BJ (cell line): ENCODE results near the gene JAK1. TPM values are rescaled to one million over a fixed set of nuclear protein-coding genes. Genes with fewer than 3 reads are reported as not detected.

ENCODE experiments used
- CTCF ChIA-PET: fragments of 350-600 bp; formaldehyde crosslinking; extraction: SDS; loops from one replicate; lab custom pipeline; 2021; ENCODE audit warnings: antibody characterized with exemption, inconsistent platforms; lab: Yijun Ruan, JAX
- POLR2A ChIA-PET: fragments of 300-600 bp; sonication (Branson Sonifier 250); formaldehyde crosslinking; extraction: SDS; loops from one replicate; lab custom pipeline; 2021; ENCODE audit warnings: antibody characterized with exemption; lab: Charles Lee
- DNase-seq: peaks from one replicate; pipeline ENCODE4 v3.0.0-alpha.2; 2011; ENCODE audit warnings: low read depth
- H3K27me3 ChIP-seq: 2 replicates; pipeline ENCODE4 v1.6.0; 2011; ENCODE audit warnings: low read length; ENCODE audit not compliant: control insufficient read depth, insufficient read depth
- H3K36me3 ChIP-seq: 2 replicates; pipeline ENCODE4 v1.5.1; 2011; ENCODE audit warnings: low read length; ENCODE audit not compliant: control insufficient read depth, insufficient read depth
- H3K4me3 ChIP-seq: 2 replicates; pipeline ENCODE4 v1.5.1; 2011; ENCODE audit warnings: low read depth, mild to moderate bottlenecking, control low read depth, low read length
- polyA plus RNA-seq: library from polyadenylated mRNA; depleted of rRNA; stranded (reverse); fragments of >200 nt; gene quantifications from 2 replicates; pipeline ENCODE4 v1.2.3, GENCODE V29; 2011
- TF ChIP-seq, protein P1 (sequence below): IDR thresholded peaks from 2 replicates; pipeline ENCODE4 v1.5.1; 2011; ENCODE audit warnings: low read depth, mild to moderate bottlenecking, control low read depth, inconsistent platforms, low read length, moderate library complexity; ENCODE audit not compliant: insufficient read depth

JAK1 gene
- polyA plus RNA-seq, 1 experiment, result 95.0 TPM

DNA sequence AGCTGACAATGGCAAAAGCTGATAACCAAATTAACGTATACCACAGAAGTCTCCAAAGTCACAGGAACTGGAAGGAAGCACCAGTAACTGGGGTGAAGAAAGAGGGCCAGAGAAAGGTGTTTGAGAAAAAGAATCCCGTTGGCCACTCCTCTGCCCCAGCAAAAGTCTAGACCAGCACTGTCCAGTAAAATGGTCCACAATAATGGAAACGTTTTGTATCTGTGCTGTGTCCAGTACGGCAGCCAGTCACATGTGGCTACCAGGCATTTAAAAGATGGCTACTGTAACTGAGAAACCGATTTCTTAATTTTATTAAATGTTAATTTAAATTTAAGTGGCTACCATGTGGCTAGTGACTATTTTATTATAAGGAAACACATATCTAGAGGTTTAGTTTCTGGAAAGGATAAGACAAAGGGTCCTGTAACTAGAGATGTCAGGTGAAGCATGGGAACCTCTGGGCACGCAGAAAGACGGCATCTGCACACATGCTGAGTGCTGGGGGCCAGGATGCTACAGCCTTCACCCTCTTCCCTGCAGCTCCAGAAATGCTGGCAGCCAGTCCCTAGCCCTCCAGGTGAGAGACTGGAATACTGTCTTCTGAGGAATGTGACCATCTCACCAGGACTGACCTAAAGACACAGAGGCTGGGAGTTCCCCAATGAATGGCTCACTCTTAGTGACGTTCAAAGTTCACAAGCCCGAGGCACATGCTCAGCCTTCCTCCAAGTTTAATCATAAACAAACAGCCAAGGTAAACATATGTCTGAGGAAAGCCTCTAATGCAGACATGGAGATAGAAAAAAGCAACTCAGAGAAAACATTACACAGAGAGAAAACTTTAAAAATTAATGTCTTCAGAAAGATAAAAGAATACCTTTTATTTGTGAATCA is 50.7 kb downstream of the JAK1 start:
- ChIA-PET CTCF (no interaction called here), POLR2A (interaction anchor here (0.6 kb wide), 1 partner anchor 66 kb away, joined by 3 read pairs; no protein-coding TSS in a partner anchor)
- no peaks in the 10 kb centered on the region for H3K36me3 ChIP-seq
- no peaks in the 10 kb centered on the region for H3K27me3 ChIP-seq
- TF ChIP-seq, protein P1, sequence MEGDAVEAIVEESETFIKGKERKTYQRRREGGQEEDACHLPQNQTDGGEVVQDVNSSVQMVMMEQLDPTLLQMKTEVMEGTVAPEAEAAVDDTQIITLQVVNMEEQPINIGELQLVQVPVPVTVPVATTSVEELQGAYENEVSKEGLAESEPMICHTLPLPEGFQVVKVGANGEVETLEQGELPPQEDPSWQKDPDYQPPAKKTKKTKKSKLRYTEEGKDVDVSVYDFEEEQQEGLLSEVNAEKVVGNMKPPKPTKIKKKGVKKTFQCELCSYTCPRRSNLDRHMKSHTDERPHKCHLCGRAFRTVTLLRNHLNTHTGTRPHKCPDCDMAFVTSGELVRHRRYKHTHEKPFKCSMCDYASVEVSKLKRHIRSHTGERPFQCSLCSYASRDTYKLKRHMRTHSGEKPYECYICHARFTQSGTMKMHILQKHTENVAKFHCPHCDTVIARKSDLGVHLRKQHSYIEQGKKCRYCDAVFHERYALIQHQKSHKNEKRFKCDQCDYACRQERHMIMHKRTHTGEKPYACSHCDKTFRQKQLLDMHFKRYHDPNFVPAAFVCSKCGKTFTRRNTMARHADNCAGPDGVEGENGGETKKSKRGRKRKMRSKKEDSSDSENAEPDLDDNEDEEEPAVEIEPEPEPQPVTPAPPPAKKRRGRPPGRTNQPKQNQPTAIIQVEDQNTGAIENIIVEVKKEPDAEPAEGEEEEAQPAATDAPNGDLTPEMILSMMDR, result no peak
- DNase-seq, result peak; percentile 26
- H3K4me3 ChIP-seq, result no peak overlapping the region

DNA sequence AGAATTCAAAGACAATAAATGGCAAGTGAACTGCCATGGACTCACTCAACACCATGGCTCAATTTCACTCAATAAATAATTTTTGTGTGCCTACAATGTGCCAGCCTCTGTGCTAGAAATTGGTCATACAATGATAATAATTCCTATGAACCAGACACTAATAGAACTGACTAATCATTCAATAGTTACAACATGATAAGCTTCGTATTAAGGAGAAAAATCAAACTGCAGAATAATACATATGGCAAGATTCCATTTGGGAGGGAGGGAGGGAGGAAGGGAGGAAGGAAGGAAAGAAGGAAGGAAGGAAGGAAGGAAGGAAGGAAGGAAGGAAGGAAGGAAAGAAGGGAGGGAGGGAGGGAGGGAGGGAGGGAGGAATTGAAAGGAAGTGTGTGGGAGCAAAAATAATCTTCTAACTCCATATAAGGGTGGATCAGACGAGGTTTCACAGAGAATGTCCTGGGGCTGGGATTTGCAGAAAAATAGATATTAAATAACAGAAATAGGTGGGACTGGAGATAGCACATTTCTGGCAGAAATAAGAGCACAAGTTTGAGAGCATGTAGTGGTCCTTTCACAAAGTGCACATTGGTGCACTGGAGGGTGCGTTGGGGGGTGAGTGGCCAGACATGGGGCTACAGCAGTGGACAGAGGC is 52.9 kb downstream of the JAK1 start:
- TF ChIP-seq, protein P1, result no peak
- Histone ChIP-seq H3K27me3 (no peaks in the 10 kb centered on the region), H3K4me3 (no peak overlapping the region), H3K36me3 (no peaks in the 10 kb centered on the region)
- POLR2A ChIA-PET, result no interaction called here
- no peak for DNase-seq
- CTCF ChIA-PET, result no interaction called here

DNA sequence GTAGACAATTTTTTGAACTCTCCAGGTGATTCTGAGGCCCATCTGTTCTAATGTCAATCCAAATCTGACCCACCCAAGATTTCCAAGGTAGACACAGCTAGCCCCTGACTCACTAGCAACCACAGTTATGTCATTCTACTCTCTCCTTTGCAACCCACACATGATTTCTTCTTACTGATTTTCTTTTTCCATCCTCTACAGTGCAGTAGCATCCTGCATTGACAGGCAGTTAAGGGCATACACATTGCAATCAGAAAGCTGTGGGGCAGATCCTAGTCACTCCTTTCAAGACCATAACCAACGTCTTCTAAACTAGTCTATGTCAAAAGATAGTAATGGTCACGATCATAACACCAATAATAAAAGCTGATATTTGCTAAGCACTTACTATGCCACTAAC is 54.2 kb downstream of the JAK1 start:
- ChIA-PET POLR2A (no interaction called here), CTCF (no interaction called here)

DNA sequence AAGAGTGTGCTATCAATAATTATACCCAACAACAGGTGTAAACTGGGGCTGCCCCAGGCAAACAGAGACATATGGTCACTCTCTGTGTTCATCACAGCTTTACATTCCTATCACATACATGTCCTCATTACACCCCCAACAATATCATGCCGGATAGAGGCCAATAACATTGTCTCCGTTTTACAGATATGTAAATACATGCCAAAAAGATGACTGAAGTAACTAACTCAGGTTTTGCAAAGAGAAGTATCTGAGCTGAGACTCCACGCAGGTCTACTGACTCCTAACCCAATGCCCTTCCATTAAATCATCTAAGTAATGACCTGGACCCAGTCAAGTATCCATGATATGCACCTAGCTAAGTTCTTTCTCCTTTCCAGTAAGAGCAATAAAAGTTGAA is 55.0 kb downstream of the JAK1 start:
- H3K27me3 ChIP-seq, result no peaks in the 10 kb centered on the region
- CTCF ChIA-PET, result interaction anchor here (1.2 kb wide), 1 partner anchor 54 kb away, joined by 3 read pairs; no protein-coding TSS in a partner anchor
- H3K36me3 ChIP-seq, result no peaks in the 10 kb centered on the region
- no peak overlapping the region for H3K4me3 ChIP-seq
- POLR2A ChIA-PET, result no interaction called here
- no peak for DNase-seq
- TF ChIP-seq, protein P1, result no peak

More for the DNA sequence above, 54.2 kb downstream of the JAK1 start:
- TF ChIP-seq, protein P1, result no peak
- no peak for DNase-seq
- Histone ChIP-seq H3K4me3 (no peak overlapping the region), H3K36me3 (no peaks in the 10 kb centered on the region), H3K27me3 (no peaks in the 10 kb centered on the region)

DNA sequence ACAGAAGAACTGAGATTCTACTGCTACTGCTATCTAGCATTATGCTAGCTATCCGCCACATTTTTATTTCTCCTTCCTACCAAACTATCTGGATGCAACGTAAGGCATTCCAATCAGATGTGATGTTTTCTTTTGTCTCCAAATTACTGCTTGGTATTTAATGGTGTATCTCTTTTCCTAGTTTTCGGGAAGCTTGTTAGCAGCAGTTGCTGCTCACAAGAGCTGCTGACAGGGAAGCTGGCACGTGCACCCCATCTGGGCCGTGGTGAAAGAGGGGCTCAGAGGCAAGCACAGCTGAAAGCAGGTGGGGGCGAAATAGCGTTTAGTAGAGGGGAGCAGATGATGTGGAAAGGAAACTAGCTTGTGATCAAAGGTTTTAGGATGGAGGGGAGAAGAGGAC is 57.3 kb downstream of the JAK1 start:
- no peak for DNase-seq
- POLR2A ChIA-PET, result no interaction called here
- no peak overlapping the region for H3K4me3 ChIP-seq
- H3K36me3 ChIP-seq, result no peaks in the 10 kb centered on the region
- CTCF ChIA-PET, result interaction anchor here (1.0 to 1.2 kb wide), 2 partner anchors 9 to 150 kb away, joined by 3 read pairs; no protein-coding TSS in a partner anchor
- no peaks in the 10 kb centered on the region for H3K27me3 ChIP-seq
- TF ChIP-seq, protein P1, result no peak
